Eye (tissue), 1 donor: ENCODE results near the gene SELPLG.
"Not testable (repeated sequence)": the region's sequence is repeated elsewhere in the genome, so short reads cannot be mapped to it uniquely, and the experiment has no call there.

Experiments
- DNase-seq: peaks from one replicate; pipeline ENCODE4 v3.0.0-alpha.2; 2015

The SELPLG gene

DNA sequence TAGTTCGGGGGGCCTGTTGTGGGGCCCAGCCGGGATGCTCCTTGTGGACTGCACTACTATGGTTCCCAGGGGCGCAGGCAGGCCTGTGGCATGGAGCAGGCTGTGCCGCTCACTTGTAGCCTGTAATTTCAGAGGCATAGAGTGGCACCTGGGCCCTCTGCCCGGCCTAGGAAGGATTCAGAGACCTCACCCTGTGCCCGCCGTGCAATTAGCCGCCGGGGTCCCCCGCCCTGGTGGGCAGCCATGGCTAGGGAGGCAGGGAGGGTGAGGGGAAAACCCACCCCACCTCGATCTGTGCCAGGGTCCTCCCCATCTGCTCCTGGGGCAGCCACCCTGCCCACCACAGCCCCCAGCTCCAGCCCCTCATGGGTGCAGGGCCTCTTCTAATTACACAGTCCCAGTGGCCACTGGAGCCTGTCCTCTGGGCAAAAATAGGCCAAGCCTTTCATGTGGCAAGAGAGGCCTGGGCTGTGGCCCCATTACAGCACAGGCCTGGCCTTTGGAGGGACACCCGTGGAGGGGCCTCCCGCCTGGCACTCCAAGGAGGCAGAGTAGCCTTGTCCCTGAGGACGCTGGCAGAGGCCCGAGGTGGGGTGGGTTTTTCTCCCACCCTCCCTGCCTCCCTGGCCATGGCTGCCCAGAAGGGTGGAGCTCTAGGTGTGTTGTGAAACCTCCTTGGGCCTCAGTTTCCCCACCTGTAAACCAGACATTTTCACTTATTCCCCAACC is 30.6 kb downstream of the SELPLG start:
- no peak for DNase-seq

DNA sequence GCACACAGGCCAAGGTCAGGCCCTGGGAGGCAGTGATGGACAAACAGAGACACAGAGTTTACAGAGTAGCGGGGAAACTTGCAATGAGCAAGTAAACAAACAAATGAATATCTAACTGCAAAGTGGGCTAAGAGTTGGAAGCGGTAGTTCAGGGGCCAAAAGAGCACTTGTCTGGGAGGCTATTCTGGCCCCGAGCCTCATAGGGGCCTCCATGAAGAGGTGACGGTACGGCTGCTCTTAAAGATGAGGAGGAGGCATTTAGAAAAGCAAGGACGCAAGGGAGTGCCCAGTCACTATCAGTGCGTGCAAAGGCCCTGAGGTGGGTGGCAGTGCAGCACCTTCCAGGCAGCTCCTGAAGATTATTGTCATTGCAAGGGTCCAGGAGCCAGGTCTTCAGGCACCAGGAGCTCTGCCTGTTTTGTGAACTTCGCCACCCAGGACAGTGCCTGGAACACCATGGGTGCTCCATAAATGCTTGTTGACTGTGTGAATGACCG is 31.4 kb downstream of the SELPLG start:
- DNase-seq, result no peak

DNA sequence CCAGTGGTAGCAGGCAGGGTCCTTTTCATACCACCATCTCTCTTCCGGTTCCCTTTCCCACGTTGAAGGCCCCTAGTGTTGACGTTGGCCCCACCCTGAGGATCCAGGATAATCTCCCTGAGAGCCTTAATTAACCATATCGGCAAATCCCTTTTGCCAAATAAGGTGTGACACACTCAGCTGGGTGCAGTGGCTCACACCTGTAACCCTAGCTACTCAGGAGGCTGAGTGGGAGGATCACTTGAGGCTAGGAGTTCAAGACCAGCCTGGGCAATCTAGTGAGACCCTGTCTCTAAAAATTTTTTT is 33.0 kb downstream of the SELPLG start:
- DNase-seq, result no peak

DNA sequence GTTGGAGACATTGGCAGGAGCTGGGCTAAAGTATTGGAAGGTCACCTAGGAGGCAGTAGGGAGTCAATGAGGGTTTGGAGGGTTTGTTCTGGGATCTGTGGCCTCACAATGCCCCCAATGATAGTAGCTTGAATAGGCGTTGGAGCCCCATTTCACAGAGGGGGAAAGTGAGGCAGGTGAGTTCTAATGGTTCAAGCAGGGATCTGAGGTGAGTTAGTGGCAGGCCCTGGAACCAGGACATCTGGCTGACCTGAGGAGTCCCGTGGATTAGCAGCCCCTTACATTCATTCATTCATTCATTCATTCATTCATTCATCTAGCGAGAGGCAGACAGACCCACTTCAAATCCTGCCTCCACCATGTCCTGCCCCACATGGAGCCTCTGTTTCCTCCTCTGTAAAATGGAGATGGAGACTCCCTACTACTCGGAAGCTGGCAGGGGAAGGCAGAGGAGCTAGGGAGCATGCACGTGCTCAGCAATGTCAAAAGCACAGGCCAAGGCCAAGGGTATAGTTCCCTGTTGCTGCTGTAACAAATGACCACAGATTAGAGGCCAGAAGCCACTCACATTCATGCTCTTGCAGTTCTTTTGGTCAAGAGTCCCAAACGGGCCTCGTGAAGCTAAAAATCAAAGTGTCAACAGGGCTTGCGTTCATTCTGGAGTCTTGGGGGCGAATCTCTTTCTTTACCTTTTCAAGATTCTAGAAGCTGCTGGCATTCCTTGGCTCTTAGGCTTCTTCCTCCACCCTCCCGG is 33.6 kb downstream of the SELPLG start:
- DNase-seq, result no peak

DNA sequence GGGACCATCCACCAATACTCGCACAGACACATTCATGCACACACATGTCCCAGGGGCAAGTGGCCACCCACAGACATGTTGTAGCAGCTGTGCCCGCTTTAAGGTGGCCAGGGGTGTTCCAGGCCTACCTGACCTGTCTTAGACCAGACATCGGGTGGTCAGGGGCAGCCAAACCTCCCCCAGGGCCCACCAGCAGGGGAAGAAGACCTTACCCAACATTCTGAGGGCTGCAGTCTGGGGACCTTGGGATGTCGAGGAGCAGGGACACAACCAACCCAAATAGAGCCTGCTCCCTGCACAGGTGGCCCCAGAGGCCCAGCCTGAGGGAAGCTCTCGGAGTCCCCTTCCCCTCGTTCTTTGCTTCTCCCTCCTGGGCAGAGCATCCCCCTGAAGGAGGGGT is 34.2 kb downstream of the SELPLG start:
- DNase-seq, result no peak

DNA sequence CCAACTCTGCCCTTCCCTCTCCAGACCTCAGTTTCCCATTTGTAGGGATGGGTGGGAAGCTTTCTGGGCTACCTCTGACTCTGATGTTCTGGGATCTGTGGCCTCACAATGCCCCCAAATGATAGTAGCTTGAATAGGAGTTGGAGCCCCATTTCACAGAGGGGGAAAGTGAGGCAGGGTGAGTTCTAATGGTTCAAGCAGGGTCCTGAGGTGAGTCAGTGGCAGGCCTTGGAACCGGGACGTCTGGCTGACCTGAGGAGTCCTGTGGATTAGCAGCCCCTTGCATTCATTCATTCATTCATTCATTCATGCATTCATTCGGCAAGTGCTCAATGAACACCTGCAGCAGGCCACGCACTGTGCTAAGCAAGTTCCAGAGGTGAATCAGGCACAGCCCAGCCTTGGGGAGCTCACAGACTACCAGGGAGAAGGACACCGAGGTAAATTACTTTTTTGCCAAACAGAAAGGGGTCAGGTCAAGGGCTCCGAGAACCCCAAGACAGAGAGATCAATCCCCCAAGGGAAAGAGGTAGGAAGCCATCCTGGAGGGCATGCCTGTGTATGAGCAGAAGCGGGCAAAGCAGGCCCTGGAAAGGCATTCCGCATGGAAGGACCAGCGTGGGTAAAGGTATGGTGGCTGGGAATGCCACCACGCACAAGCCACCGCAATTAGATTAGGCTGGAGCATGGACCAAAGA is 35.0 kb downstream of the SELPLG start:
- no peak for DNase-seq

DNA sequence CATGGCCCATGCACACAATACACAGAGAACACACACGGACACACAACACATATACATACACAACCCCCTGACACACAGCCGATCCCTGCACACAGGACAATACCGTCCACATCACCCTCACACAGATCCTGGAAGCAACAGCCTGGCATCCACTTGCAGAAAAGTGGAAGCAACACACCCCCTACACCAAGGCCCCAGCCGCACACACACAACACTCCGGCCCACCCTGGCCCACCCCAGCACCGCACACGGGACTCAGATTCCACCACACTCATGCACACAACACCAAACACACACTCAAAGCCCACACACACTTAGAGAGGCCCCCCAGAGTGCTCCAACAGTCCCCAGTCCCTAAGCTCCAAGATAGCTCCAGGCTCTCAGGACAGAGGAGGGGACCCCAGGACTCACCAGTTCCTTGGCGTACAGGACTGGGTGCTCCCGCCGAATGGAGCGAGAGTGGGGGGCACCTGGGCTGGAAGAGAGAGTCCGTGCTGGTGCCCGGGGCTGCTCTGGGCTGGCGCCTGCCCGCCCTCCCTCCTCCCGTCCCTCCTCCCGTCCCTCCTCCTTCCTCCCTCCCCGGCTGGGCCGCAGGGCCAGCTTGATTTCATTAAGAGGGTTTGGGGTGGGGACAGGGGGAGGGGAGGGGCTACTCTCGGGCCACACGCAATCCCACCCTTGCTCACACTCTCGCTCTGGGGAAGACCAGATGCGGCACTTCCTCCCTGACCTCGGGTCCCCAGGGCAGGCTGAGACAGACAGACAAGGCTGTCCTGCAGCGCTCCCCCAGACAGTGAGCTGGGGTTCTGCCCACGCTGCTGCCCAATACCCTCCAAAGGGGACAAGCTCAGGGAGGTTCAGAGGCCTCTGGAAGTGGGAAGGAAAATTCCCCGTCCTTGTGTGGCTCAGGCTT is 35.9 kb downstream of the SELPLG start, which contains the start of gene TMEM119:
Gene TMEM119, minus strand, starts transcription at position 526 of the 913 bp plus-strand sequence. CDS start 5,701 bp downstream, outside the sequence.
- DNase-seq, result peak; percentile 76

DNA sequence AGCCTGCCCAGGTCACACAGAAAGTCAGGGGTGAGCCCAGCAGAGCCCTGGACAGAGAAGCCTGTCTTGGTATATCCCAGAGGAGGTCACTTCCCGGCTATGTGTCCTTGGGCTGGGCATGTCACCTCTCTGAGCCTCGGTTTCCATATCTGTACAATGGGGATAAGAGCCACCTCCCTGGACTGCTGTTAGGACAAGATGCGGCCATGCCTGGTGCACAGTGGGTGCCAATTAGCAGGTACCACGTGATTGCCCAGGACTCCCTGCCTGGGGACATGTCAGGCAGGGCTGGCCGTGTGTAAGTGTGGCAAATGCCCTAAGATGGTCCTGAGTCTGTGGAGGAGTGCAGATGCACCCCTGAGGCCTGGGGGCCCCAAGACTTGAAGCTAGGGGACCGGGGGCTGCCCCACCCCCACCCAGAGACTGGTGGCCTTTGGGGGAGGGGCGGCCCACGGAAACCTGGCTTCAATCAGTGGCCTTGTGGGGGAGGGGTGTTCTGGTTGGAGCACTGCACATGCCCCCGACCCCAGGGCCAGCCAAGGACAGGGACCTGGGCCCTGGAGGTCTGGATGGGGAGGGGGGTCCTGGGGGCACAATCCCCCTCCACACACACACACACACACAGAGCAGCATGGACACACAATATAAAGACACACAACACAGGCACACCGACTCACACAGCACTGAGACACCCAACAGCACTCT is 36.7 kb downstream of the SELPLG start:
- peak; percentile 20 for DNase-seq

DNA sequence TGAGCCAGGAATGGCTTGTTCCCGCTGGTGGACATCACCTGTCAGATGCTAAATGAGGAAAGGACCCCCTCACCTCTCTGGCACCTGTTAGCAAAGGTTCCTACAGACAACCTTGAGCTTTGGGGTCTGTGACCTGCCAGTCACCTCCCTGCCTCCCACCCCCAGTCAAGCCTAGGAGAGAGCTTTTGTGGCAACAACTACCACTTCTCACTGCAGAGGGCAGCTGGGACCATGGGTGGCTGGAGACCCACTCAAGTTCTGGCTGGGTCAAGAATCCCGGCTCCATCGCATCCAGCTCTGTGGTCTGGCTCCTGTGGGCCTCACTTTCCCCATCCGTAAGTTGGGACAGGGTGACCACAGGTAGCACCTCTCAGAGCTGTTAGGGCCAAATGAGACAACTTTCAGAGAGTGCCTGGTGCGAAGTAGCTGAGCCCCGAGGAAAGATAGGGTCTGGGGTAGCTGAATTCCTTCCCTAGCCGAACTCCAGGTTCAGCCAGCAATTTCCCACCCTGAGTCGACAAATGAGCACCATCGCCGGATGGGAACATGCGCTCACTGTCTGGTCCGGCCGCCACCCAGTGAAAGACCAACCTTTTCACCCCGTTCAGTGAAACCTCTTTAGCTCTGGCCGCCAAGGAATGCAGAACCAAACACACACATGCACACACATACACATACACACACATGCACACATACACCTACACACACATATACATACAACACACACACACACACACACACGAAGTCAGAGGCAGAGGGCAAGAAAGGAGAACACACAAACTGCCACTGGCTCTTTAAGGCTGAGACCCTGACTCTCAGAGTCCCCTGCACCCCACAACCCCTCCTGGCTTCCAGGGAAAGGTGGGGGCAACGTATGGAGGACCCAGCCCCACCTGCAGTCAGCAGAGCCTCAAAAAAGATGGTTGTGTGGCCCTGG is 37.7 kb downstream of the SELPLG start:
- DNase-seq, result no peak

DNA sequence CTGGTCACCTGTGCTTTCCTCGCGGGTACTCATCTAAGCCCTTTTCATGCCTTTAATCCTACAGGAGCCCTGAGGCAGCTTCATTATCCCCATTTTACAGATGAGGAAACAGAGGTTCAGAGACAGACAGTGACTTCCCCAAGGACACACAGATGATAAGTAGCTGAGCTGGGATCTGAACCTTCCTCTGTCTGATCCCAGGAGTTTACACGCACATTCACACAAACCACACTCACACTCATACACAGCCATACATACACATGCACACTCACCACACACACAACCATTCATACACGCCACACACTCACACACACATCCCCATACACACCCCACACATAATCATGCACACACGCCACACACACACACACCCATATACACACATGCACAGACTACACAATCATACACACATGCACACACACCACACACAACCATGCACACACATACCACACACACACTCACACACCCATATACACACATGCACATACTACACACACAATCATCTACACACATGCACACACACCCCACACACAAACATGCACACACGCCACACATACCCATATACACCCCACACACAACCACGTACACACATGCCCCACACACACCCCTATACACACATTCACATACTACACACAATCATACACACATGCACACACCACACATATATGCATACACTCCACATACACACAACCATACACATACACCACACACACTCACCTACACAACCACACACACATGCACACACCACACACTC is 38.6 kb downstream of the SELPLG start:
- no peak for DNase-seq

DNA sequence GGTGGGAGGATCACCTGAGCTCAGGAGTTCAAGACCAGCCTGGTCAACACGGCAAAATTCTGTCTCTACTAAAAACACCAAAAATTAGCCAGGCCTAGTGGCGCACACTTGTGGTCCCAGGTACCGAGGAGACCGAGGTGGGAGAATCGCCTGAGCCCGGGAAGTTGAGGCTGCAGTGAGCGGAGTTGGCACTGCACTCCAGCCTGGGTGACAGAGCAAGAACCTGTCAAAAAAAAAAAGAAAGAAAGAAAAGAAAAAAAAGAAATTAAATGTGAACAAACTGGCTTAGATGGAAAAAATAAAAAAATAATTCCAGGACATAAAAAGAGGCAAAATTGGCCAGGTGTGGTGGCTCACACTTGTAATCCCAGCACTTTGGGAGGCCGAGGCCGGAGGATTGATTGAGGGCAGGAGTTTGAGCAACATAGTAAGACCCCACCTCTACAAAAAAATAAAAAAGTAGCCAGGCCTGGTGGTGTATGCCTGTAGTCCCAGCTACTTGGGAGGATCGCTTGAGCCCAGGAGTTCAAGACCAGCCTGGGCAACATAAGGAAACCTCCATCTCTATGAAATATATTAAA is 39.3 kb downstream of the SELPLG start:
- DNase-seq, result no peak

DNA sequence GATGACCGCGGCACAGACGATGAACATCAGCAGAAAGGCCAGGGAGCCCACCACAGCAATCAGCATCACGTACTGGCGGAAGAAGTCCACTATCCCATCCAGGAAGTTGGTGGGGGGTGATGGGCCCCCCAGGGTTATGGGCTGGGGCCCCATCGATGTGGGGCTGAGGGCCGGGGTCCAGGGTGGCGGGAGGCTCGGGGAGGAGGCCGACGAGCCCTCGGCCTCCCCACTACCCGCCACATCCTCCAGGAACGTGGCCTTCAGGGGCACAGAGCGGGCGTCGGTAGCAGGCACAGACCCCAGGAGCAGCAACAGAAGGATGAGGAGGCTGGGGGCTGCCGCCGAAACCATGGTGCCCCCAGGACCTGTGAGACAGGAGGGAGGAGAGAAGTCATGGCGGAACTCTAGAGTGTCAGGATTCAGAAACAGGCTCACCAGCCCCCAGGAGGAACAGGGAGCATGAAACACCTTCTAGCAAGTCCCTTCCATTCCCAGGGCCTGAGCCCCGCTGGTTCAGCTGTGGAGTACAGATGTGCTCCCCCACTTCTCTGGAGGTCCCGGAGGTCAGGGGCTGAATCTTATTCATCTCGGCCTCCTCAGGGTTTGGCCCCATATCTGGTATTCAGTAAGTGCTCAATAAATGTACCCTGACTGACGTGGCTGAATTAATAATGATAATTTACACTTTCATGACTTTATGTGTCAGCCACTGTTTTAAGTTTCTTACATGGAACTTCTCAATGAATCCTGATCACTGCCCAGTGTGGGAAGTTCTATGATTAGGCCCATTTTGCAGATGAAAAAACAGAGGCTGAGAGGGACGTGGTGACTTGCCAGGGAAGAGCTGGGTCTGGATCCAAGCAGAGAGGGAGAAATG is 41.4 kb downstream of the SELPLG start:
- no peak for DNase-seq

DNA sequence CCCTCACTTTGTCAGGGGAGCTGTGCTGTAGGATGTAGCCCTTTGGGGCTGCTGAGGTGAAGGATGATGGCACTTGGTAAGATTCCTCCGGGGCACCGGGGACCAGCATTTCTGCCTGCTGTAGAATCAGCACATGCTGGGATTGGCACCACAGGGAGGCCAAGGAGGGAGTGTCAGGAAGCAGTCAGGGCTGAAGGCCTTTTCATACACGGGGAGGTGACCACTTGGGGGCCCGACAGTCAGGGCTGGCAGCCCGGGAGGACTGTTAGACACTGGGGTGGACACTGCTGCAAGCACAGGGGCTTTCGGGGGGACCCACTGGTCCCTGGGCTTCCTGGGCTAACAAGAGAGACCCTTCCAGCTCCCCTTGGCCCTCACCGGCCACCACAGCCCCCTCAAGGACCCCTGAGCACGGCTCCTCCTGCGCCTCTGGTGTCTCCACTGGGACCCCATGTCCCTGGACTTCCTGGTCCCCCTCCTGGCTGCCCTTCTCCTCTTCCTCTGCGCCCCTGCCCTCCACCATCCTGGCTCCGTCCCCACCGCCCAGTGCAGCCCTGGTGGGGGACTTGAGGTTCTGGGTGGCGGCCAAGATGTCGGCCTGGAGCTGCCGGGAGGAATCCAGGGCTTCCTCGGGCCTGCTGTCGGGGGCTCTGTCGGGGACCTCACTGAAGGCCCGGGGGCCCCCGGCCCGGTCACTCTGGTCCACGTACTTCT is 42.3 kb downstream of the SELPLG start:
- no peak for DNase-seq

DNA sequence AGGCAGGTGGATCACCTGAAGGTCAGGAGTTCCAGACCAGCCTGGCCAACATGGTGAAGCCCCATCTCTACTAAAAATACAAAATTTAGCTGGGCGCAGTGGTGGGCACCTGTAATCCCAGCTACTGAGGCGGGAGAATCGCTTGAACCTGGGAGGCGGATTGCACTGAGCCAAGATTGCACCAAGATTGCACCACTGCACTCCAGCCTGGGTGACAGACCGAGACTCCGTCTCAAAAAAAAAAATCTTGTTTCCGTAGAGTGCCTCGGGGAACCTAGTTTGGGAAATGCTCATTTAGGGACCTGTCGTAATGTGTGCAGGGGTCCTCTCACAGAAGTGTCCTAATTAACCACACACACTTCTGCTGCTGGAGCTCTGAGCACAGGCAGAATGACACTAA is 43.2 kb downstream of the SELPLG start:
- DNase-seq, result not testable (repeated sequence)

DNA sequence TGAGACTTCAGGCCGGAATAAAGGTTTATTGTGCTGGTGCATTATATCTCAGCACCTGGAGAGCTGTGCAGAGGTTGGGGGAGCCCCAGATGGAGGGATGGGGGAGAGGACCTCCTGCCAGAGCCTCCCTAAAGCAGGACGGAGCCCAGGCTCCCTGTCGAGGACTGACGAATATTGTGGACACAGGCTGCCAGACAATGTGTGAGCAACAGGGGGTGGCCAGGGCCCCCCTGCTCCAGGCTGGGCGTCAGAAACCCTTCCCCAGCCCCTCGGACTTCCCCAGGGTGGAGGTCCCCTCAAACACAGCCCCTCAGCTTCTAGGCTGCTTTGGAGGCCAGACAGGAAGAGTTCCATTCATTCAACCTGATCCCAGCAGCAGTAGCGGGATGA is 43.9 kb downstream of the SELPLG start:
- no peak for DNase-seq

DNA sequence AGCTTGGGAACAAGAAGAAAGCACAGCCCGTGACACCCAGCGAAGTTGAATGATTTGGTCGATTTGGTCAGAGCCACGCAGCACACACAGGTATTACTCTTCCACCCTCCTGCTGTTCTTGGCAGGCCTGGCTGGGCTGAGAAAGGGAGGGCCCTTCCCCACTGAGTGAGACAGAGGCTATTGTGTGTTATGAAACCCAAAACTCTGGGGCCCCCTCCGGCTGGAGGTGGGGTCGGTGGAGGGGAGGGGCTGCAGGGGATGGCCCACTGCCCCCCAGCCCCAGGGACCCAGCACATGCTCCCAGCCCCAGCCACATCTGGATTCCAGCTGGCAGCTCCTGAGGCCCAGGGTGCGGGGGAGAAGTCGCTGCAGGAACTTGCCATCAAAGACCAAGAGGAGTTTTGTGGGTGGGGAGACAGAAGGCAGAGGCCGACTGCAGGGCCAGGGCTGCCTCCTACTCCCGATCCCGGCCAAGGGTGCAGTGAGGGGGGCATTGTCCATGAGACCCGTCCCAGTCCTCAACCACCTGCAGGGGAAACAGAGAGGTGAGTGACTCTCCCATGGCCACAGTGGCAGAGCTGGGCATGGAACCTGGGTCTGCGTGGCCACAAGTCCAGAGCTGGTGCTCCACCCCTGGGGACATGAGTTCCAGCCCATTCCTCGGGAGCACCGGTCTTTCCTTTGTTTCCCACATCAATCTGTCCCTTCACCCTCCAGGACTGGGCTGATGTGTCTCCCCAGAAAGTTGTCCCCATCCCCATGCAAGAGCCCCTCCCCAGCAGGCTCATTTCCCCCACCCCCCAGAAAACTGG is 44.5 kb downstream of the SELPLG start:
- peak; percentile 73 for DNase-seq

DNA sequence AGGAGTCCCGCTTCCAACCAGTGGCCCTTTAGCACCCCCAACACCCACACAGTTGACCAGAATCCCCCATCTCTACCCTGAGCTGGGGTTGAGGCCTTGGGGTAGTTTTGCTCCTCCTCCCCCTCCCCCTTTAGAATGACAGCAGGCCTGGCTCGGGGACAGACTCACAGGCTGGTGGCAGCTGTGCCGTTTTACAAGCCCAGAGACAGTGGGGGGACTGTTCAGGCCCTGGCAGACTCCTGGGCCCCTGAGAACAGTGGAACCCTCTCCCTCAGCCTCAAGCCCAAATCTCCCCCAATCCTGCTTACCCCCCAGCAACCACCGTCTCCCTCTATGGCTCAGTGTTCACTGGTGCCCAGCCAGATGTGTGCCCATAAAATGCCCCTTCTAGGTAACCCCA is 45.9 kb downstream of the SELPLG start:
- DNase-seq, result no peak
